ENCODE data around the gene LHFPL2. TPM values are rescaled to one million over a fixed set of nuclear protein-coding genes. Genes with fewer than 3 reads are reported as not detected.

Gene LHFPL2
- total and polyA plus RNA-seq, 3 experiments from 2014 or later, result 0.20 to 1.2 (median 0.84) TPM

- Mint-ChIP-seq H3K36me3 (no peaks in the 10 kb centered on the region), H3K9me3 (no peaks in the 10 kb centered on the region), H3K27ac (no peak overlapping the region), H3K27me3 (peaks cover 12 to 24% of the 10 kb centered on the region in 2 donors), H3K4me3 (no peak overlapping the region), H3K4me1 (no peaks in the 10 kb centered on the region)
- Histone ChIP-seq H3K9me3 (ENCODE audit: low read length) (no peaks in the 10 kb centered on the region), H3K4me1 (ENCODE audit: insufficient read depth, low read length) (no peaks in the 10 kb centered on the region), H3K36me3 (ENCODE audit: insufficient read depth, low read length) (no peaks in the 10 kb centered on the region), H3K27ac (ENCODE audit: low read depth, low read length) (no peak overlapping the region), H3K4me3 (ENCODE audit: low read length) (no peak overlapping the region), H3K27me3 (ENCODE audit: insufficient read depth, low read length, poor library complexity, severe bottlenecking) (no peaks in the 10 kb centered on the region)
- ChIA-PET CTCF (no interaction called here), POLR2A (no interaction called here)
- DNase-seq, result no peak
Observed at GRCh38 chr5:78634634-78635033, 13.9 kb downstream of the LHFPL2 start.

DNA sequence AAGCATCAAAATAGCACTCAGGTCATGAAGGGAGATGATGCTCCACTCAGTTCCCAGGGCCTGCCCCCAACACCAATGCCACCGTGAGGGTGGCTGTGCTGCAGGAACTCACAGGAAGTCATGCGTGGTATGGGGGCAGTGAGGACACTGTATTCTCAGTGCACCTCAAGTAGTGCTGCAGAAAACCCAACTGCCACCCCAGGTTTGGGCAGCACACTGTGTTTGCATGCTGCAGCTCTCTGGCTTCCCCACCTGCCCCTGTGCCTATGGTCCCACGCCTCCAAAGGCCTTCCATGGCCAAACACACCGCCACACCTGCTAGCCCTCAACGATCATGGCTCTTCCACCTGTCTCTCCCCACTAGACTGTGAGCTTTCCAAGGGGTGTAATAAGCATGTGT, 14.3 kb downstream of the LHFPL2 start:
- H3K4me1 ChIP-seq (ENCODE audit: insufficient read depth, low read length), result no peaks in the 10 kb centered on the region
- DNase-seq, result no peak
- H3K27ac ChIP-seq (ENCODE audit: low read depth, low read length), result no peak overlapping the region
- Mint-ChIP-seq H3K27ac (no peak overlapping the region), H3K4me3 (no peak overlapping the region), H3K36me3 (no peaks in the 10 kb centered on the region), H3K27me3 (peaks cover 12 to 24% of the 10 kb centered on the region in 2 donors), H3K9me3 (no peaks in the 10 kb centered on the region), H3K4me1 (no peaks in the 10 kb centered on the region)
- CTCF ChIA-PET, result no interaction called here
- POLR2A ChIA-PET, result no interaction called here
- no peaks in the 10 kb centered on the region for H3K36me3 ChIP-seq (ENCODE audit: insufficient read depth, low read length)
- H3K9me3 ChIP-seq (ENCODE audit: low read length), result no peaks in the 10 kb centered on the region
- no peak overlapping the region for H3K4me3 ChIP-seq (ENCODE audit: low read length)
- no peaks in the 10 kb centered on the region for H3K27me3 ChIP-seq (ENCODE audit: insufficient read depth, low read length, poor library complexity, severe bottlenecking)

- Mint-ChIP-seq H3K27ac (no peak overlapping the region), H3K9me3 (no peaks in the 10 kb centered on the region), H3K27me3 (peaks cover 12 to 23% of the 10 kb centered on the region in 2 donors), H3K4me3 (no peak overlapping the region), H3K4me1 (no peaks in the 10 kb centered on the region), H3K36me3 (no peaks in the 10 kb centered on the region)
- no peak for DNase-seq
- ChIA-PET POLR2A (no interaction called here), CTCF (no interaction called here)
- H3K27me3 ChIP-seq (ENCODE audit: insufficient read depth, low read length, poor library complexity, severe bottlenecking), result no peaks in the 10 kb centered on the region
- no peaks in the 10 kb centered on the region for H3K9me3 ChIP-seq (ENCODE audit: low read length)
- H3K36me3 ChIP-seq (ENCODE audit: insufficient read depth, low read length), result no peaks in the 10 kb centered on the region
- no peak overlapping the region for H3K27ac ChIP-seq (ENCODE audit: low read depth, low read length)
- H3K4me1 ChIP-seq (ENCODE audit: insufficient read depth, low read length), result no peaks in the 10 kb centered on the region
- H3K4me3 ChIP-seq (ENCODE audit: low read length), result no peak overlapping the region
Observed at GRCh38 chr5:78633700-78634099, 14.9 kb downstream of the LHFPL2 start.

DNA sequence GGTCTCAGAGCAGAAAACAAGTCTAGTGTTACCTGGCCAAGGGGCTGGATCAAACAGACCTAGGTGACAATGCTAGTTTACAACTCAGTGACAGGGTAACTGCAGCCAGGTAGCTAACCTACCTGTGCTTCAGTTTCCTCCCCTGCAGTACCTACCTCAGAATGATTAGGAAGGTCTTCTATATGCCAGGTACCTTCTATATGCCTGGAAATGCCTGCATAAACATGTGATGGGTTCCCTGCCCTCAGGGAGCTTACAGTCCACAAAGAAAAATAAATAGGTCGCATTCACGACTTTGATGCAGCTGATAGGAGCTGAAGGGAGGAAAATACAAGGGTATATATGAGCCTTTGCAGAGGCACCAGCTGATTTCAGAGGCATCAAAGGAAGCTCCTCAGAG, 16.1 kb downstream of the LHFPL2 start:
- CTCF ChIA-PET, result no interaction called here
- DNase-seq, result no peak
- POLR2A ChIA-PET, result no interaction called here
- Histone ChIP-seq H3K27ac (ENCODE audit: low read depth, low read length) (no peak overlapping the region), H3K9me3 (ENCODE audit: low read length) (no peaks in the 10 kb centered on the region), H3K27me3 (ENCODE audit: insufficient read depth, low read length, poor library complexity, severe bottlenecking) (no peaks in the 10 kb centered on the region), H3K36me3 (ENCODE audit: insufficient read depth, low read length) (no peaks in the 10 kb centered on the region), H3K4me3 (ENCODE audit: low read length) (no peak overlapping the region), H3K4me1 (ENCODE audit: insufficient read depth, low read length) (no peaks in the 10 kb centered on the region)
- Mint-ChIP-seq H3K27me3 (peaks cover 15 to 33% of the 10 kb centered on the region in 2 donors), H3K36me3 (no peaks in the 10 kb centered on the region), H3K9me3 (no peaks in the 10 kb centered on the region), H3K4me3 (no peak overlapping the region), H3K4me1 (no peaks in the 10 kb centered on the region), H3K27ac (no peak overlapping the region)

DNA sequence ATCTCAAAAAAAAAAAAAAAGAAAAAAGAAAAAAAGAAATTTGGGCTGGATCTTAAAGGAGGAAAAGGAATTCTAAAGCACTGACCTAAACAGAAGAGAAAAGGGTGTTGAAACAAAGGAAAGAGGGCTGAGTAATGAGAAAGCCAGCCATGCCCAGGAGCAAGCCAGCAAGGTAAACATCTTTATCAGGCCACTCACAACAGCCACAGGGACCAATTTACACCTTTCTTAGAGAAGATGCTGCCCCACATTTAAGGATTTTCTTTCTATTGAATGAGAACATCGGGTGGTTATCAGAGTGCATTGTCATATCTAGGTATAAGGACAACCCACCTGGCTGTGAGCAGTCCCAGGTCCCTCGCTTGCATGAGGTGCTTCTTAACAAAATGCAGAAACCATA, 16.6 kb downstream of the LHFPL2 start:
- POLR2A ChIA-PET, result no interaction called here
- H3K36me3 Mint-ChIP-seq, result no peaks in the 10 kb centered on the region
- no peak overlapping the region for H3K4me3 Mint-ChIP-seq
- peaks cover 14 to 36% of the 10 kb centered on the region in 2 donors for H3K27me3 Mint-ChIP-seq
- CTCF ChIA-PET, result no interaction called here
- Histone ChIP-seq H3K27ac (ENCODE audit: low read depth, low read length) (no peak overlapping the region), H3K4me3 (ENCODE audit: low read length) (no peak overlapping the region), H3K9me3 (ENCODE audit: low read length) (no peaks in the 10 kb centered on the region), H3K36me3 (ENCODE audit: insufficient read depth, low read length) (no peaks in the 10 kb centered on the region), H3K27me3 (ENCODE audit: insufficient read depth, low read length, poor library complexity, severe bottlenecking) (no peaks in the 10 kb centered on the region), H3K4me1 (ENCODE audit: insufficient read depth, low read length) (no peaks in the 10 kb centered on the region)
- no peak overlapping the region for H3K27ac Mint-ChIP-seq
- DNase-seq, result no peak
- no peaks in the 10 kb centered on the region for H3K4me1 Mint-ChIP-seq
- no peaks in the 10 kb centered on the region for H3K9me3 Mint-ChIP-seq

DNA sequence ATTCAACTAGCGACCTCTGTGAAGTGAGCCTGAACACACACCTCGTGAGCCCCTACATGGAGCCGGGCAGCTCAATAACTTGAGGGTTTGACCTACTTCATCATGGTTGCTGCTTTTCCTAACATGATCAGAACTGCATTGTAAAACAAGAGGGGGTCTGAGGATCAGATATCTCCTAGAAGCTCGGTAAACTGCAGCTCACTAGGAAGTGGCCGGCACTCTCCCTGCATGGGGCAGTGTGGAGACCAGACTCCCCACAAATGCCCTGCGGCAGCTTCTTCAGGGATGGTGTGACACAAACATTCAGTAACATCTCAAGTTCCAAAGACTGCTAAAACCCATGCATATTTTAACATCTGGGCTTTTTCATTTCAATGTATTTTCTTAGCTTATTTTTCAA, 18.5 kb downstream of the LHFPL2 start:
- CTCF ChIA-PET, result no interaction called here

DNA sequence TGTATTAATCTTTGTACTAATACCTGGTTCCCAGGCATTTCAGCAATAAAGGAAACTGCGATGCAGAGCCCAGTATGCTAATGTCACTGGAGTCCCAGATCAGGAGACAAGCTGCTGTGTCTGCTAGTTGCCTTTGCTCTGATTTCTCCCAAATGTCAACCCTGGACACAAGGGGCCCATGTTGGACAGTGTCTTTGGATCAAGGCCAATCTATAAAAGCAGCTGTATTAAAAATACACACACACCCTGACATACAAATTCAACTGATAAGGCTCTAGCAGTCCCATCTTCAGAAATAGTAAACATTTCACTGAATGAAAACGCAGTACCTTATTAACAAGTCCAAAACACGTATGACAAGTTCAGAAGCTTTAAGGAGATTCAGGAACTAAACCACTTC, 18.9 kb downstream of the LHFPL2 start:
- Mint-ChIP-seq H3K9me3 (no peaks in the 10 kb centered on the region), H3K27me3 (peaks cover 16 to 31% of the 10 kb centered on the region in 2 donors), H3K27ac (no peak overlapping the region), H3K4me3 (no peak overlapping the region), H3K36me3 (no peaks in the 10 kb centered on the region), H3K4me1 (no peaks in the 10 kb centered on the region)
- Histone ChIP-seq H3K36me3 (ENCODE audit: insufficient read depth, low read length) (no peaks in the 10 kb centered on the region), H3K27ac (ENCODE audit: low read depth, low read length) (no peak overlapping the region), H3K4me1 (ENCODE audit: insufficient read depth, low read length) (no peaks in the 10 kb centered on the region), H3K4me3 (ENCODE audit: low read length) (no peak overlapping the region), H3K9me3 (ENCODE audit: low read length) (no peaks in the 10 kb centered on the region), H3K27me3 (ENCODE audit: insufficient read depth, low read length, poor library complexity, severe bottlenecking) (no peaks in the 10 kb centered on the region)
- no peak for DNase-seq
- ChIA-PET CTCF (no interaction called here), POLR2A (no interaction called here)

More for the DNA sequence above, 18.5 kb downstream of the LHFPL2 start:
- Histone ChIP-seq H3K4me1 (ENCODE audit: insufficient read depth, low read length) (no peaks in the 10 kb centered on the region), H3K36me3 (ENCODE audit: insufficient read depth, low read length) (no peaks in the 10 kb centered on the region), H3K4me3 (ENCODE audit: low read length) (no peak overlapping the region), H3K9me3 (ENCODE audit: low read length) (no peaks in the 10 kb centered on the region), H3K27ac (ENCODE audit: low read depth, low read length) (no peak overlapping the region), H3K27me3 (ENCODE audit: insufficient read depth, low read length, poor library complexity, severe bottlenecking) (no peaks in the 10 kb centered on the region)
- POLR2A ChIA-PET, result no interaction called here
- DNase-seq, result no peak
- Mint-ChIP-seq H3K27me3 (peaks cover 16 to 34% of the 10 kb centered on the region in 2 donors), H3K36me3 (no peaks in the 10 kb centered on the region), H3K4me1 (no peaks in the 10 kb centered on the region), H3K4me3 (no peak overlapping the region), H3K27ac (no peak overlapping the region), H3K9me3 (no peaks in the 10 kb centered on the region)

DNA sequence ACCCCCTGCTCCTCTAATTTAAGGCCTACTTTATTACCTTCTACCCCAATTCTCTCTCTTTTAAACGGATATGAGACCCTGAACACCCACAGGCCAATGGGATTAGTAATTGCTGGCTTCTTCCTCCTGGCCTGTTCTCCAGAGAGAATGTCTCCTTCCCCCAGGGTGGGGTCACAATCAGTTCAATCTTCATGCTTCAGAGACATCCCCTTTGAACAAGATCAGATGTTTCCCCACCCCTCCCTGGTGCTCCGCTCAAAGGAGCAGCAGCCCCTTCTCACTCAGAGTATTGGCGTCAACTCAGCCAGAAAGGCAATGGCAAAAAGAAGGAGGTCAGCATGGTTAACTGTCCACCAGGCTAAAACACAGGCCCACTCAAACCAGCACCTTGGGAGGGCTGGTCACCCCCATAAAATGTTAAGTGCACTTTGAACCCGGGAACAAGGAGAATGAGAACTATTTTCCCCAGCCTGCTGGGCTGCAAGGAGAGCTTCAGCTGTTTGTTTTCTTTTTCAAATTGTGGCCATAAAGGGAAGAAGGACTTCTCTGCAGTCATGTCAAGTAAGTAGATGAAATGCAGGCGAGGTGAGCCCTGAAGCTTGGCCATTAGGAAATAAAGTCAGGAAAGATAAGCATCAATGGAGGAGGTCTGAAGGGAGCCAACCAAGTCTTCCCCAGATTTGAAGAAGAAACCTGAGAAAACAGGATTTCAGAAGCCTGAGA, 20.1 kb downstream of the LHFPL2 start:
- H3K27ac ChIP-seq (ENCODE audit: low read depth, low read length), result no peak overlapping the region
- ChIA-PET POLR2A (no interaction called here), CTCF (no interaction called here)
- no peak for DNase-seq
- Mint-ChIP-seq H3K4me3 (no peak overlapping the region), H3K27ac (no peak overlapping the region), H3K27me3 (peaks cover 13 to 29% of the 10 kb centered on the region in 2 donors), H3K4me1 (no peaks in the 10 kb centered on the region), H3K36me3 (no peaks in the 10 kb centered on the region), H3K9me3 (no peaks in the 10 kb centered on the region)
- H3K9me3 ChIP-seq (ENCODE audit: low read length), result no peaks in the 10 kb centered on the region
- H3K36me3 ChIP-seq (ENCODE audit: insufficient read depth, low read length), result no peaks in the 10 kb centered on the region
- no peak overlapping the region for H3K4me3 ChIP-seq (ENCODE audit: low read length)
- H3K27me3 ChIP-seq (ENCODE audit: insufficient read depth, low read length, poor library complexity, severe bottlenecking), result no peaks in the 10 kb centered on the region
- no peaks in the 10 kb centered on the region for H3K4me1 ChIP-seq (ENCODE audit: insufficient read depth, low read length)

GRCh38 chr5:78627766-78628165, 20.8 kb downstream of the LHFPL2 start:
- no peak for DNase-seq
- H3K36me3 ChIP-seq (ENCODE audit: insufficient read depth, low read length), result no peaks in the 10 kb centered on the region
- CTCF ChIA-PET, result no interaction called here

More at GRCh38 chr5:78627766-78628165, 20.8 kb downstream of the LHFPL2 start:
- Mint-ChIP-seq H3K4me3 (no peak overlapping the region), H3K9me3 (no peaks in the 10 kb centered on the region), H3K36me3 (no peaks in the 10 kb centered on the region), H3K4me1 (no peaks in the 10 kb centered on the region), H3K27me3 (peaks cover 13 to 31% of the 10 kb centered on the region in 2 donors), H3K27ac (no peak overlapping the region)
- Histone ChIP-seq H3K9me3 (ENCODE audit: low read length) (no peaks in the 10 kb centered on the region), H3K27me3 (ENCODE audit: insufficient read depth, low read length, poor library complexity, severe bottlenecking) (no peaks in the 10 kb centered on the region), H3K4me3 (ENCODE audit: low read length) (no peak overlapping the region), H3K27ac (ENCODE audit: low read depth, low read length) (no peak overlapping the region), H3K4me1 (ENCODE audit: insufficient read depth, low read length) (no peaks in the 10 kb centered on the region)
- POLR2A ChIA-PET, result no interaction called here
